ENCODE results near the gene MMP24. TPM values are rescaled to one million over a fixed set of nuclear protein-coding genes. Genes with fewer than 3 reads are reported as not detected.
"Not testable (repeated sequence)": the region's sequence is repeated elsewhere in the genome, so short reads cannot be mapped to it uniquely, and the experiment has no call there.

The MMP24 gene
- total RNA-seq, 1 donor from 2014 or later = 1.9 TPM

- H3K4me1 Mint-ChIP-seq = no peaks in the 10 kb centered on the region
- Histone ChIP-seq H2AFZ (replicated peaks) (no peak overlapping the region), H3K36me3 (no peaks in the 10 kb centered on the region), H3K4me2 (no peak overlapping the region), H3K27me3 (no peaks in the 10 kb centered on the region), H3K9ac (no peak overlapping the region), H3K4me1 (peaks cover 4% of the 10 kb centered on the region), H3K4me3 (no peak overlapping the region), H3F3A (ENCODE audit: low read depth) (peaks cover 3% of the 10 kb centered on the region), H3K79me2 (ENCODE audit: low read depth) (no peaks in the 10 kb centered on the region), H4K20me1 (ENCODE audit: low read depth) (no peaks in the 10 kb centered on the region), H3K9me3 (ENCODE audit: low read depth) (peaks cover 9% of the 10 kb centered on the region), H3K27ac (no peak overlapping the region)
- no peaks in the 10 kb centered on the region for H3K36me3 Mint-ChIP-seq
- no peak for TF ChIP-seq CTCF (IDR thresholded peaks at IDR 0.05)
- TF ChIP-seq EZH2phosphoT487 (IDR thresholded peaks at IDR 0.05) = no peak
- TF ChIP-seq EZH2 (IDR thresholded peaks at IDR 0.05) = no peak
- H3K27ac Mint-ChIP-seq = no peak overlapping the region
- peaks cover 2% of the 10 kb centered on the region for H3K27me3 Mint-ChIP-seq (ENCODE audit: insufficient read depth, low read depth)
- H3K9me3 Mint-ChIP-seq = peaks cover 36% of the 10 kb centered on the region
- H3K4me3 Mint-ChIP-seq = no peak overlapping the region
- no peak for DNase-seq (ENCODE audit: low spot score)
Observed at GRCh38 chr20:35196313-35196712, 30.2 kb upstream of the MMP24 start.

- Histone ChIP-seq H3K36me3 (no peaks in the 10 kb centered on the region), H3K4me3 (no peak overlapping the region), H3K27me3 (no peaks in the 10 kb centered on the region), H3K79me2 (ENCODE audit: low read depth) (no peaks in the 10 kb centered on the region), H3K27ac (no peak overlapping the region), H3K9ac (no peak overlapping the region), H3F3A (ENCODE audit: low read depth) (no peaks in the 10 kb centered on the region), H4K20me1 (ENCODE audit: low read depth) (no peaks in the 10 kb centered on the region), H3K9me3 (ENCODE audit: low read depth) (peaks cover 9% of the 10 kb centered on the region), H2AFZ (replicated peaks) (no peak overlapping the region), H3K4me2 (no peak overlapping the region), H3K4me1 (no peaks in the 10 kb centered on the region)
- H3K27ac Mint-ChIP-seq = no peak overlapping the region
- DNase-seq (ENCODE audit: low spot score) = no peak
- peaks cover 2% of the 10 kb centered on the region for H3K27me3 Mint-ChIP-seq (ENCODE audit: insufficient read depth, low read depth)
- no peak overlapping the region for H3K4me3 Mint-ChIP-seq
- no peaks in the 10 kb centered on the region for H3K4me1 Mint-ChIP-seq
- H3K9me3 Mint-ChIP-seq = peaks cover 38% of the 10 kb centered on the region
- H3K36me3 Mint-ChIP-seq = no peaks in the 10 kb centered on the region
- no peak for TF ChIP-seq EZH2phosphoT487 (IDR thresholded peaks at IDR 0.05)
- TF ChIP-seq CTCF (IDR thresholded peaks at IDR 0.05) = no peak
- TF ChIP-seq EZH2 (IDR thresholded peaks at IDR 0.05) = no peak
Observed at GRCh38 chr20:35199740-35200139, 26.8 kb upstream of the MMP24 start.

- TF ChIP-seq EZH2phosphoT487 (IDR thresholded peaks at IDR 0.05) (no peak), EZH2 (IDR thresholded peaks at IDR 0.05) (no peak), CTCF (IDR thresholded peaks at IDR 0.05) (no peak)
- peaks cover 35% of the 10 kb centered on the region for H3K9me3 Mint-ChIP-seq
- no peak for DNase-seq (ENCODE audit: low spot score)
- no peak overlapping the region for H3K4me3 Mint-ChIP-seq
- Histone ChIP-seq H4K20me1 (ENCODE audit: low read depth) (no peaks in the 10 kb centered on the region), H3K9me3 (ENCODE audit: low read depth) (peaks cover 9% of the 10 kb centered on the region), H3F3A (ENCODE audit: low read depth) (no peaks in the 10 kb centered on the region), H3K4me3 (no peak overlapping the region), H3K4me2 (no peak overlapping the region), H3K4me1 (no peaks in the 10 kb centered on the region), H3K9ac (no peak overlapping the region), H3K79me2 (ENCODE audit: low read depth) (no peaks in the 10 kb centered on the region), H3K27me3 (no peaks in the 10 kb centered on the region), H3K27ac (no peak overlapping the region), H2AFZ (replicated peaks) (no peak overlapping the region), H3K36me3 (no peaks in the 10 kb centered on the region)
- peaks cover 2% of the 10 kb centered on the region for H3K27me3 Mint-ChIP-seq (ENCODE audit: insufficient read depth, low read depth)
- no peak overlapping the region for H3K27ac Mint-ChIP-seq
- no peaks in the 10 kb centered on the region for H3K4me1 Mint-ChIP-seq
- H3K36me3 Mint-ChIP-seq = no peaks in the 10 kb centered on the region
Observed at GRCh38 chr20:35200267-35200666, 26.2 kb upstream of the MMP24 start.

GRCh38 chr20:35201467-35201866 is 25.0 kb upstream of the MMP24 start:
- not testable (repeated sequence) for H3K79me2 ChIP-seq (ENCODE audit: low read depth); H3K4me1 ChIP-seq; H3K4me1 Mint-ChIP-seq; H3K27me3 ChIP-seq; H3K27me3 Mint-ChIP-seq (ENCODE audit: insufficient read depth, low read depth); H3F3A ChIP-seq (ENCODE audit: low read depth); H2AFZ ChIP-seq (replicated peaks); H3K4me3 ChIP-seq; H4K20me1 ChIP-seq (ENCODE audit: low read depth); H3K9ac ChIP-seq; DNase-seq (ENCODE audit: low spot score); H3K27ac ChIP-seq; H3K9me3 ChIP-seq (ENCODE audit: low read depth); H3K36me3 Mint-ChIP-seq; H3K4me3 Mint-ChIP-seq; H3K27ac Mint-ChIP-seq; H3K4me2 ChIP-seq; H3K36me3 ChIP-seq
- H3K9me3 Mint-ChIP-seq = peaks cover 32% of the 10 kb centered on the region

Measured in neural progenitor cell (in vitro differentiated cells).